Gastroesophageal sphincter (tissue), 4 donors: Measurements from ENCODE around the gene MCM10. TPM values are rescaled to one million over a fixed set of nuclear protein-coding genes. Genes with fewer than 3 reads are reported as not detected.
A peak's percentile ranks its signal among the peaks of the same experiment; 100 is the strongest.

ENCODE experiments used
- ATAC-seq: fragments of 150-250 bp; one replicate; pipeline ENCODE4 v1.9.1; 2016; ENCODE audit warnings: mild to moderate bottlenecking, moderate library complexity
- H3K27ac ChIP-seq, 4 donors: fragments of 200-600 bp; sonication (generic) in 3 of 4; 1 replicate in 3 of 4; 2 replicates in 1 of 4; pipeline ENCODE4 v1.5.1; 2016 to 2019
- H3K27me3 ChIP-seq: fragments of 200-600 bp; sonication (generic); one replicate; pipeline ENCODE4 v1.5.1; 2019
- H3K36me3 ChIP-seq, 2 donors: fragments of 200-600 bp; sonication (generic); one replicate each; pipeline ENCODE4 v1.5.1; 2019; ENCODE audit warnings: control low read depth in 1 of 2
- H3K4me1 ChIP-seq, 3 donors: fragments of 200-600 bp; sonication (generic); 1 replicate in 2 of 3; 2 replicates in 1 of 3; pipeline ENCODE4 v1.5.1; 2016 to 2019; ENCODE audit warnings: control low read depth in 2 of 3
- H3K4me3 ChIP-seq, 2 donors: fragments of 200-600 bp; sonication (generic); one replicate each; pipeline ENCODE4 v1.5.1; 2019; ENCODE audit warnings: mild to moderate bottlenecking in 1 of 2, moderate library complexity in 1 of 2
- H3K9me3 ChIP-seq, 3 donors: fragments of 200-600 bp; sonication (generic); one replicate each; pipeline ENCODE4 v1.5.1; 2017 to 2019; ENCODE audit warnings: control low read depth in 2 of 3
- CTCF ChIP-seq, 4 experiments: fragments of 200-600 bp in 2 of 4; fragments of 450-650 bp in 2 of 4; sonication (generic) in 1 of 4; IDR thresholded peaks; one replicate each; pipeline ENCODE4 v1.5.1; 2017 to 2019; ENCODE audit warnings: antibody characterized with exemption in 4 of 4, mild to moderate bottlenecking in 2 of 4, moderate library complexity in 2 of 4
- EP300 ChIP-seq: sonication (generic); formaldehyde crosslinking; IDR thresholded peaks from one replicate; pipeline ENCODE4 v1.6.1; 2017; ENCODE audit warnings: antibody characterized with exemption, mild to moderate bottlenecking
- POLR2A ChIP-seq, 2 donors: fragments of 450-650 bp; IDR thresholded peaks; one replicate each; pipeline ENCODE4 v1.6.1; 2017; ENCODE audit warnings: antibody characterized with exemption in 2 of 2, mild to moderate bottlenecking in 2 of 2, moderate library complexity in 1 of 2
- POLR2AphosphoS5 ChIP-seq: sonication (generic); formaldehyde crosslinking; IDR thresholded peaks from one replicate; pipeline ENCODE4 v1.6.1; 2017; ENCODE audit warnings: antibody characterized with exemption
- WGBS, 2 donors: methylation state at CpG; one replicate each; pipeline ENCODE4 v1.1.5; 2018; ENCODE audit warnings: low coverage in 1 of 2; 5-methylcytosine and 5-hydroxymethylcytosine counted together
- total RNA-seq, 4 donors: library from RNA; depleted of rRNA; stranded (reverse); fragments of >200 nt; gene quantifications; one replicate each; pipeline ENCODE4 v1.1.0, GENCODE V29; 2016

Gene MCM10
- total RNA-seq, 4 donors from 2014 or later = 0.08 to 1.1 TPM; not detected in 2

GRCh38 chr10:13193637-13194036 lies 32.3 kb downstream of the MCM10 start:
- 80 to 98% methylated on average over 6 to 7 of the region's 7 CpGs for WGBS, 2 donors
- no peak overlapping the region for H3K27ac ChIP-seq
- H3K4me3 ChIP-seq = no peak overlapping the region
- H3K4me1 ChIP-seq = no peaks in the 10 kb centered on the region
- no peaks in the 10 kb centered on the region for H3K36me3 ChIP-seq
- no peak for ATAC-seq
- no peak for TF ChIP-seq POLR2A (IDR thresholded peaks at IDR 0.05)
- TF ChIP-seq EP300 = no peak
- TF ChIP-seq POLR2AphosphoS5 = no peak
- no peak for TF ChIP-seq CTCF (IDR thresholded peaks at IDR 0.05)
- no peaks in the 10 kb centered on the region for H3K27me3 ChIP-seq
- no peaks in the 10 kb centered on the region for H3K9me3 ChIP-seq

GRCh38 chr10:13195016-13195415 lies 33.7 kb downstream of the MCM10 start:
- no peak for ATAC-seq
- no peaks in the 10 kb centered on the region for H3K9me3 ChIP-seq
- H3K4me3 ChIP-seq = no peak overlapping the region
- H3K27me3 ChIP-seq = no peaks in the 10 kb centered on the region
- 96% methylated on average over 4 to 5 of the region's 6 CpGs for WGBS, 2 donors
- no peak for TF ChIP-seq POLR2A (IDR thresholded peaks at IDR 0.05)
- TF ChIP-seq CTCF (IDR thresholded peaks at IDR 0.05) = no peak
- TF ChIP-seq POLR2AphosphoS5 = no peak
- no peak for TF ChIP-seq EP300
- H3K36me3 ChIP-seq = no peaks in the 10 kb centered on the region
- H3K4me1 ChIP-seq = no peaks in the 10 kb centered on the region
- H3K27ac ChIP-seq = no peak overlapping the region

- Histone ChIP-seq H3K27me3 (no peaks in the 10 kb centered on the region), H3K4me3 (no peak overlapping the region), H3K36me3 (no peaks in the 10 kb centered on the region), H3K27ac (no peak overlapping the region), H3K4me1 (no peaks in the 10 kb centered on the region), H3K9me3 (no peaks in the 10 kb centered on the region)
- WGBS, 2 donors = 70 to 78% methylated on average over 4 to 6 of the region's 6 CpGs
- ATAC-seq = no peak
- TF ChIP-seq POLR2AphosphoS5 = no peak
- TF ChIP-seq CTCF (IDR thresholded peaks at IDR 0.05) = no peak
- TF ChIP-seq POLR2A (IDR thresholded peaks at IDR 0.05) = no peak
- TF ChIP-seq EP300 = no peak
Measured at GRCh38 chr10:13201132-13201531, 39.8 kb downstream of the MCM10 start.

GRCh38 chr10:13206091-13206490 lies 44.7 kb downstream of the MCM10 start:
- no peak overlapping the region for H3K4me3 ChIP-seq
- no peaks in the 10 kb centered on the region for H3K9me3 ChIP-seq
- 74 to 94% methylated on average over 4 to 9 of the region's 9 CpGs for WGBS, 2 donors
- no peak for ATAC-seq
- H3K4me1 ChIP-seq = no peaks in the 10 kb centered on the region
- TF ChIP-seq POLR2A (IDR thresholded peaks at IDR 0.05) = no peak
- TF ChIP-seq POLR2AphosphoS5 = no peak
- H3K27me3 ChIP-seq = no peaks in the 10 kb centered on the region
- H3K36me3 ChIP-seq = no peaks in the 10 kb centered on the region
- H3K27ac ChIP-seq = no peak overlapping the region

GRCh38 chr10:13206546-13207443 lies 45.4 kb downstream of the MCM10 start:
- Histone ChIP-seq H3K4me3 (no peak overlapping the region), H3K27ac (no peak overlapping the region), H3K36me3 (no peaks in the 10 kb centered on the region), H3K27me3 (no peaks in the 10 kb centered on the region), H3K9me3 (no peaks in the 10 kb centered on the region), H3K4me1 (no peaks in the 10 kb centered on the region)
- TF ChIP-seq CTCF (IDR thresholded peaks at IDR 0.05) (peak in 1 of 4 experiments; percentile 34), EP300 (no peak), POLR2AphosphoS5 (no peak)
- WGBS, 2 donors = 50 to 54% methylated on average over 2 to 5 of the region's 5 CpGs
- ATAC-seq = no peak
